ENCODE results near the gene DAGLA.

The DAGLA gene

DNA sequence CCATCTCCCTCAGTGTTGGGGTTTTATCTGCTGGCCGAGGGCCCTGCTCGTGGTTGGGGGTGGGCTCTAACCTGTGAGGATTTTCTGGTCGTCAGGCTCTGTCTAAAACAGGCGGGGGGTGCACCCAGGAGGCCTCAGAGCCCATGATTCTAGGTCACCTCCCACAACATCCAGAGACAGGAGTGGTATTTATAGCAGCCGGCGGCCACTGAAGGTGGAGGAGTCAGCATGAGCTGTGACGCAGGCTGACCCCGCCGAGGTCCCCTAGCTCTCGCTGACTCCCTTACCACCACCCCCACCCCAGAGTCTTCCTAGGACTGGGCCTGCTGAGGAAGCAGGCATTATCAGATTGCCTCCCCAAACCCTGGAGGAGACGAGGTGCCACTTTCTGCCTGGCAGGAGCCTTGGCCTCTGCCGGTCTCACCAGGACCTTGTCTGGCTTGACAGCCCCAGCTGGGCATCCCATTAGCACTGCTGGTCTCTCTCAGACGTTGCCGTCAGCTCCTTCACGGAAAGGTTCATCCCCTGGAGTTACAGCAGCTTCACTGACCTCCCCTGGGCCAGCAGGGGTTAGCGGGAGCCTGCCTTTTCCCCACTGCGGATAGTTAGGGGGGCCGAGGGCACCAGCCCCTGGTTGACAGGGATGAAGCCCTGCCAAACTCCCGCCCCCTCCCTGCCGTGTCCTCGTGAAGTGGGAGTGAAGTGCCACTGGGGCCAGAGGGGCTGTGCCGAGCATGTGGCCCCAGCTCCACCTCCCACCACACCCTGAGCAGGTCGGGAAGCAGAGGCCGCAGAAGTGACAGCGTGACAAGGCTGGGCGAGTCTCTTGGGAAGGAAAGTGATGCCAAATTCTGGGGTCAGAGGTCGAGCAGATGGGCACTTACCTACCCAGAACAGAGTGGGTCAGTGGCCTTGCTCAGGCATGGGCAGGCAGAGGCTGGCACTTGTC, 26.5 kb downstream of the DAGLA start:
- no peak for DNase-seq (ENCODE audit: low read depth in 2 of 2, low spot score in 1 of 2)

DNA sequence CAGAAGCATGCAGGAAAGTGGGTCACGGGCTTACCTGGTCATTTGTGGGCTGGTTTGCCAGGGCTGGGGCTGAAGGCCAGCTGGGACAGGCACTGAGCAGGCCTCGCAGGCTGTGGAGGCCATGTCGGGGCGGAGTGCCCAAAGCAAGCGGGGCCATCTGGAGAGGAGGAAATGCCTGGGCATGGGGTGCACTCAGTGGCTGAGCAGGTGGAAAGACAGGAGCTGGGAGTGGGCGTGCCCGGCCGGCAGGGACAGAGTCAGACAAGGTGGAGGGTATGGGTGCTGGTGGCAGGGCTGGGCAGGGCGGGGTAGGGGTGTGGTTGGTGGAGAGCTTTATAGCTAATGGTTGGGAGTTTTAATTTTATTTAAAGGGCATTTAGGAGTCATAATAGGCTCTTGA, 27.4 kb downstream of the DAGLA start:
- DNase-seq (ENCODE audit: low read depth in 2 of 2, low spot score in 1 of 2) = no peak

- no peak for DNase-seq (ENCODE audit: low read depth in 2 of 2, low spot score in 1 of 2)
These were observed 28.9 kb downstream of the DAGLA start for GRCh38 chr11:61709110-61709509.

- DNase-seq (ENCODE audit: low read depth in 2 of 2, low spot score in 1 of 2) = no peak
These were observed 29.4 kb downstream of the DAGLA start for GRCh38 chr11:61709572-61709971.

DNA sequence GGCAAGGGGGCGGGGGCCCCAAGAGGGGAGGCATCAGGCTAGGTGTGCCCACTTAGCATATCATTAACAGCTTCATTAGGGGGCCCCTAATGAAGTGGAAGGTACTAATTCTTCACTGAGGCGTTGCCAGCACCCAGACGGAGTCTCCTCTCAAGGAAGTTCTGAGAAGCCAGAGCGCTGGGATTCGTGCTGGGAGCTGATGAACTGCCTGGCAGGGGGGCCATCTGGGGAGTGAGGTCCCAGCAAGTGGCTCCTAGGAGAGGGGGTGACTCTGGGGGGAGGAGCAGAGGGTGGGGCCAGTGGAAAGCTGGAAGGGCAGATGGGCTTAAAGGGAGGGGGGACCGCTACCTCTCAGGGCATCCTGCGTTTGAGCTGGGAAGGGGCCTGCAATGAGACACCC, 29.8 kb downstream of the DAGLA start:
- DNase-seq (ENCODE audit: low read depth in 2 of 2, low spot score in 1 of 2) = no peak

GRCh38 chr11:61711037-61711436, 30.8 kb downstream of the DAGLA start:
- no peak for DNase-seq (ENCODE audit: low read depth in 2 of 2, low spot score in 1 of 2)

- DNase-seq (ENCODE audit: low read depth in 2 of 2, low spot score in 1 of 2) = no peak
These were observed 31.3 kb downstream of the DAGLA start for GRCh38 chr11:61711498-61711897.

DNA sequence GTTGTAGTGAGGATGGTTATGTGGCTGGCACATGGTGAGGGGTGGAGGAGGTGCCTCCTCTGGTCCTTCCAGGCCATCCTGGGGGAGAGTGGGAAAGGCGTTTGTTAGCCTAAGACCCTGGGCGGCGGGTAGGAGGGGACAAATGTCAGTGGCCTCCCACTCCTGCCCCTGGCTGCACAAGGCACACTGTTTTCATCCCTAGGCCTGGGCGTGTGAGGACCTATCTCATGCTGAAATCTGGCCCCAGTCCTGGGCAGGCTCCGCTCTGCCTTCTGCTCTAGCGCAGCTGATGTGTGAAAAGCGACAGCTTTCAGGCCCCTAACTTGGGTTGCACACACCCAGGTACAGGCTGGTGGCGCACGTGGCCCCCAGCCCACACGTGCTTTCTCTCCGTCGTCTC, 32.1 kb downstream of the DAGLA start:
- no peak for DNase-seq (ENCODE audit: low read depth in 2 of 2, low spot score in 1 of 2)

- no peak for DNase-seq (ENCODE audit: low read depth in 2 of 2, low spot score in 1 of 2)
These were observed 32.7 kb downstream of the DAGLA start for GRCh38 chr11:61712846-61713245.

DNA sequence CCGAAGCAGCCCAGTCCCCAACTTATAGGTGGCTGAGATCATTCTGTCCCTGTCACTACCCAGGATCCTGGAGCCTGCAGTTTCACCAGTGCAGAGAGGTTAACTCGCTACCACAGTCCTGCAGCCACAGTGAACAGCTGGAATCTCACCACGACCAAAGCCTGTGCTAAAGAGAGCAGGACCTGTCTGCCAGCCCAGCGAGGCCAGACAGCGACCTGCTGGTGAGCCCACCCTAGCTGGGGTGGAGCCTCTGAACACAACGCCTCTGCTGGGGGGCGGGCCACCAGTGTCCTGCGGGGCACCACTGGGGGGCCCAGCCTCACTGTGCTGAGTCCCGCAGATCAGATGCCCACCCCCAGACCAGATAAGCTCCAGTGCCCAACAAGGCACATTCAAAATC, 33.3 kb downstream of the DAGLA start:
- no peak for DNase-seq (ENCODE audit: low read depth in 2 of 2, low spot score in 1 of 2)

DNA sequence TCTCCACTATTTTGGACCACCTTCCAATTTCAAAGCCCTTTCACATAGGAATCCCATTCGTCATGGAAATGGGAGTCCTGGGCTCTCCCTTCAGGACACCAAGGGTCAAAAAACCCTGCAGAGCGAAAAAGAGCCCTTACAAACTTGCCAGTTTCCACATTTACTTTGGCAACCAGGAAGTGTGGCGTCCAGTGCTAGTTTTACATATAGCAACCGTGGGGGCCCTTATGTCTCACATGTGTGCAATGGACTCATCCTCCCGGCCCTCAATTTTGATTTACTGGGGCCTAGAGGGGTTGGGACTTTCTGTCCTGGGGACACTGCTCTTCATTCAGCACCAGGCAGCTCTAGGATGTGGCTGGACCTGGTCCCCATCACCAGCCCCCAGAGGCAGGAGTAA, 33.7 kb downstream of the DAGLA start:
- DNase-seq (ENCODE audit: low read depth in 2 of 2, low spot score in 1 of 2) = no peak

DNA sequence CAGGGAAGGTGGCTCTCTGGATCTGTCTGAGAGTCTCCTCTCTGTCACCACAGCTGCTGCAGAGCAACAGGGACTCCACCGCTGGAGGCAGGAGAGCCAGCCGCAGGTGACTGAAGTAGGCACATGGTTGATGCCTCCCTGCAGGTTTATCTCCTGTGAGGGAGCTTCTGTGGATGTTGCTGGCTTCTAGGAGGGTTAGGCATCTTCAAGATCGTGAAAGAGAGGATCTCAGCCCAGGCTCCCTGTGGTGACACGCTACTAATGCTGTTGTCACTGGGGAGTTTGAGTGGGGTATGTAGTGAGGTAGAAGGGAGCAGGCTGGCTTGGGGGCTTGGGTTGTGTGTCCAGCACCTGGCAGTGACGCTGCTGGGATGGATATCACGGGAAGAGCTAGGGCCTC, 34.1 kb downstream of the DAGLA start:
- no peak for DNase-seq (ENCODE audit: low read depth in 2 of 2, low spot score in 1 of 2)

DNA sequence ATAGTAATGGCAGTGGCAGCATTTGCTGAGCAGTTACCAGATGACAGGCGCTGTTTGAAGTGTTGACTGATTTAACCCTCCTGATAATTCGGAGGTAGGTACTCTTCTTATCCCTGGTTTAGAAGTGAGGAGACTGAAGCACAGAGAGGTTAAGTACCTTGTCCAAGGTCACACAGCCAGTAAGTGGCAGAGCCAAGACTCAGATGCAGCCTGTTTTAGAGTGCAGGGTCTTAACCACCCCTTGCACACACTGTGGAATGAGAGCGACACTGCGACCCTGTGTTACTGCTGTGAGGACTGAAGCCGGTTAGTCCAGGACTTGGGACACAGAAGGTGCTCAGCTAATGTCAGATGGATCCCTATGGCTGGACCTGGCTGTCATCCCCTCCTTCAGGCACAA, 34.7 kb downstream of the DAGLA start:
- no peak for DNase-seq (ENCODE audit: low read depth in 2 of 2, low spot score in 1 of 2)

GRCh38 chr11:61715867-61716266, 35.7 kb downstream of the DAGLA start:
- DNase-seq (ENCODE audit: low read depth in 2 of 2, low spot score in 1 of 2) = no peak

GRCh38 chr11:61716478-61717285, 36.5 kb downstream of the DAGLA start:
- no peak for DNase-seq (ENCODE audit: low read depth in 2 of 2, low spot score in 1 of 2)

DNA sequence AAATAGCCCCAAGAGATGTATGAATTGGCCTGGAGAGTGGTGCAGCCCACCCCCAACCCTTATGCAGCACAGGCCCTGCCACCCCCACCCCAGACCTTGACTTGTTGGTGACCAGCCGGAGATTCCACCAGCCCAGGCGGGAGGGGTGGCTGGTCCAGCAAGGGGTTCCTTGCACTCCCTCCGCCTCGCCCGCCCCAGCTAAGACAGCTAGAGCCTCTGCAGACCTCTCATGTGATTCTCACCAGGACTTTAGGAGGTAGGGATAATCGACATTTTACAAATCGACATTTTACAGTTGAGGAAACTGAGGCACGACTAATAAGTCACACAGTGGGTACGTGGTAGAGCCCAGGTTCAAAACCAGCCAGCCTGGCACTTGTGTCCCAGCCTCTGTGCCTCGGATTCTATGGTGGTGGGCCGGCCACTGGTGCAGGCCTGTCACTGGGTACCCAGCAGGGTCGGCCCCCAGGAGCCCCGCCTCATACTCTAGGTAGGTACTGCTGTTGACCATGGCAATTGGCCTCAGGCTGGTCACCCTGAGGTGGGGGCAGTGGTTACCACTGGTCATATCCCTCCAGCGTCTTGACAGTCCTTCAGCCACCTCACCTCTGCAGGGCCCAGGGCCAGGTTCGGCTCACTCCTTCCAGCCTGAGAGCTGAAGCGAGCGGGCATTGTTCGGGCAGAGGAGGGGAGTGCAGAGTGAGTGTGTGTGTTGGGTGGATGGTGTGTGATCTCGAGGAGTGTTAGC, 37.3 kb downstream of the DAGLA start:
- DNase-seq (ENCODE audit: low read depth in 2 of 2, low spot score in 1 of 2) = no peak

DNA sequence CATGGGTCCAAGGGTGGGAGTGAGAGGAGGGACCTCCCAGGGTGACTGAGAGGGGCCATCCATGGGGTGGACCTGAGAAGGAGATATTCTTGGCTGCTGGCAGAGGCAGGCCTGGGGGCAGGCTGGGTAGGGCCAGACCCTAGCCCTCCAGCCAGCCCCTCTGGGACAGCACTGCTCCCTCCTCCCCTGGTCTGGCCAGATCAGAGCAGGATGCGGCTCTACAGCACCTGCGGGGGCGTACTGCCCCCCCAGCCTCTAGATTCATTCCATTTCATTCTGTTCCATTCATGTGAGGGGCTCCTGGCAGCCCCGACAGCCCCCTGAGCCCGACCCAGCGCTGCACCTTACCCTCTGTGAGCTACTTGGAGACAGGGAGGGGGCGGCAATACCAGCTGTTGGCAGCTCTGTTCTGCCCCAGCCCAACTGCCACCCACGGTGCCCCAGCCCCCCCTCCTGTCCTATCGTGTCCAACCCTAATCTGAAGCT, 37.9 kb downstream of the DAGLA start:
- DNase-seq (ENCODE audit: low read depth in 2 of 2, low spot score in 1 of 2) = no peak

- no peak for DNase-seq (ENCODE audit: low read depth in 2 of 2, low spot score in 1 of 2)
These were observed 38.6 kb downstream of the DAGLA start for GRCh38 chr11:61718621-61719302.

GRCh38 chr11:61719978-61720377, 39.8 kb downstream of the DAGLA start:
- DNase-seq (ENCODE audit: low read depth in 2 of 2, low spot score in 1 of 2) = no peak

GRCh38 chr11:61720597-61720996, 40.4 kb downstream of the DAGLA start:
- no peak for DNase-seq (ENCODE audit: low read depth in 2 of 2, low spot score in 1 of 2)

- DNase-seq (ENCODE audit: low read depth in 2 of 2, low spot score in 1 of 2) = no peak
These were observed 44.2 kb downstream of the DAGLA start for GRCh38 chr11:61724437-61724836.

All from stimulated activated CD8-positive, alpha-beta memory T cell treated with anti-CD3 and anti-CD28 coated beads, Interleukin-4, amount 100 ng/mL, for 1 hour (primary cell).